ENCODE data around the gene BPIFB2.

DNA sequence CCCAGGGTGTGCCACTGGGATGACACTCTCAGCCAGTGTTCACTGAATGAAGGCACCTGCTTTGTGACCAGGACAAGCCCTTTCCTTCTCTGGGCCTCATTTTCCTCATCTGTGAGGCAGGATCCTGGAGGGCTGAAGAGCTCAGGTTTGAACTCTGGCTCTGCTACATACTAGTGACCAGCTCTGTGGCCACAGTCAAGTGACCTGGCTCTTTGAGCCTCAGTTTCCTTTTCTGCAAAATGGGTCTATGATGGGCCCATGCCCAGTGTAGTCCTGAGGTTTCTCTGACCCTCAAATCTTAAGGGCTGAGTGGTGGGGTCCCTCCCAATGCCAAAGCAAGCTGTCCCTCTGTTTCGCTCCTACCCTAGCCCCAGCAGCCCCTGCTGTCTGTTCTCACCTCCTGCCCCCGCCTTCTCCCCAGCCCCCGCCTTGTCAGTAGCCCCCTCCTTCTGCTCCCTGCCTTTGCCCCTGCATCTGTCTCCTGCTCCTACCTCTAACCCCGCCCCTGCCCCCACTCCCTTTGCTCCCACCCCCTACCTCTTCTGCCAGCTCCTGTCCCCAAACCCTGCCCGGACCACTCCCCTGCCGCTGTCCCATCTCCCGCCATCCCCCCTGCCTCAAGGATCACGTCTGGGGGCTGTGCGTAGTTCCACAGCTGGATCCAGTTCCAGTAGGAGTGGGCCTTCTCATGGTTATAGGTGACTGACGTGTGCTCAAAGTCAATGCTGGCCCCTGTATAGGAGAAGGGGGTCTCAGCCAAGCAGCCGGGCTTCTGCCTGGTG lies 20.3 kb upstream of the BPIFB2 start:
- TF ChIP-seq, protein P1, sequence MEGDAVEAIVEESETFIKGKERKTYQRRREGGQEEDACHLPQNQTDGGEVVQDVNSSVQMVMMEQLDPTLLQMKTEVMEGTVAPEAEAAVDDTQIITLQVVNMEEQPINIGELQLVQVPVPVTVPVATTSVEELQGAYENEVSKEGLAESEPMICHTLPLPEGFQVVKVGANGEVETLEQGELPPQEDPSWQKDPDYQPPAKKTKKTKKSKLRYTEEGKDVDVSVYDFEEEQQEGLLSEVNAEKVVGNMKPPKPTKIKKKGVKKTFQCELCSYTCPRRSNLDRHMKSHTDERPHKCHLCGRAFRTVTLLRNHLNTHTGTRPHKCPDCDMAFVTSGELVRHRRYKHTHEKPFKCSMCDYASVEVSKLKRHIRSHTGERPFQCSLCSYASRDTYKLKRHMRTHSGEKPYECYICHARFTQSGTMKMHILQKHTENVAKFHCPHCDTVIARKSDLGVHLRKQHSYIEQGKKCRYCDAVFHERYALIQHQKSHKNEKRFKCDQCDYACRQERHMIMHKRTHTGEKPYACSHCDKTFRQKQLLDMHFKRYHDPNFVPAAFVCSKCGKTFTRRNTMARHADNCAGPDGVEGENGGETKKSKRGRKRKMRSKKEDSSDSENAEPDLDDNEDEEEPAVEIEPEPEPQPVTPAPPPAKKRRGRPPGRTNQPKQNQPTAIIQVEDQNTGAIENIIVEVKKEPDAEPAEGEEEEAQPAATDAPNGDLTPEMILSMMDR (IDR thresholded peaks at IDR 0.05; ENCODE audit: extremely low read depth in 1 of 2, insufficient read depth in 1 of 2, low read depth in 1 of 2, low read length in 2 of 2): no peak
- TF ChIP-seq POLR2A (IDR thresholded peaks at IDR 0.05; ENCODE audit: low read depth, low read length) (no peak), EZH2 (IDR thresholded peaks at IDR 0.05; ENCODE audit: borderline replicate concordance, low read depth, low read length, severe bottlenecking) (no peak), POLR2AphosphoS5 (IDR thresholded peaks at IDR 0.05; ENCODE audit: insufficient read depth, low read depth, low read length) (no peak), JUN (IDR thresholded peaks at IDR 0.05; ENCODE audit: borderline replicate concordance, insufficient read depth, insufficient read length, low read depth) (no peak), FOS (IDR thresholded peaks at IDR 0.05; ENCODE audit: borderline replicate concordance, insufficient read depth, low read length) (no peak), MYC (IDR thresholded peaks at IDR 0.05; ENCODE audit: low read depth, low read length) (no peak), GATA2 (IDR thresholded peaks at IDR 0.05; ENCODE audit: insufficient read depth, insufficient read length, low read depth, low read length) (no peak)
- TF ChIP-seq, protein P2, sequence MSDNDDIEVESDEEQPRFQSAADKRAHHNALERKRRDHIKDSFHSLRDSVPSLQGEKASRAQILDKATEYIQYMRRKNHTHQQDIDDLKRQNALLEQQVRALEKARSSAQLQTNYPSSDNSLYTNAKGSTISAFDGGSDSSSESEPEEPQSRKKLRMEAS (IDR thresholded peaks at IDR 0.05; ENCODE audit: insufficient read depth, insufficient read length): no peak

All from endothelial cell of umbilical vein (primary cell).